Occipital lobe (tissue), 2 donors: ENCODE measurements around the gene IGF2R. TPM values are rescaled to one million over a fixed set of nuclear protein-coding genes. Genes with fewer than 3 reads are reported as not detected.
"Not testable (repeated sequence)": the region's sequence is repeated elsewhere in the genome, so short reads cannot be mapped to it uniquely, and the experiment has no call there.

Experiments used
- DNase-seq: peaks from one replicate; lab custom pipeline; 2025; lab: John Stamatoyannopoulos, UW
- total RNA-seq: library from RNA; depleted of rRNA; stranded (reverse); fragments of >200 nt; gene quantifications from one replicate; pipeline ENCODE4 v1.2.3, GENCODE V29; 2014

The IGF2R gene
- total RNA-seq, 1 donor from 2014 or later = 36.7 TPM

DNA sequence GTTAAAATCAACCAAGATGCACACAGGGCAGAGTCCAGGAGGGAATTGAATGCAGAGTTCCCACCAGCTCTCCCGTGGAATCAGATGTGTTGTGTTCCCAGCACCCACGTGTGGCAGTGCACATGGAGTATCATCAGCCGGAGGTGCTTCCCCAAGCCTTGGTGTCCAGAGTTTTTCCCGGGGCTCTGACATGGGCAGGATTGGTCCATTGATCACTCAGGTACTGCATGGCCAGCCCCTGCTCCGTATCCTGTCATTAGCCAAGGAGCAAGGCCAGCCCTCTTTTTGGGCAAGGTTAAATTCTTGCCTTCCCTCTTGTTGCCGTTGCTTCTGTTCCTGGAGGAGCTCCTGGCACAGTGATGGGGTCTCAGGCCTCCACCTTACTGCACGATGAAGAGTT, 124.2 kb downstream of the IGF2R start:
- DNase-seq = no peak

DNA sequence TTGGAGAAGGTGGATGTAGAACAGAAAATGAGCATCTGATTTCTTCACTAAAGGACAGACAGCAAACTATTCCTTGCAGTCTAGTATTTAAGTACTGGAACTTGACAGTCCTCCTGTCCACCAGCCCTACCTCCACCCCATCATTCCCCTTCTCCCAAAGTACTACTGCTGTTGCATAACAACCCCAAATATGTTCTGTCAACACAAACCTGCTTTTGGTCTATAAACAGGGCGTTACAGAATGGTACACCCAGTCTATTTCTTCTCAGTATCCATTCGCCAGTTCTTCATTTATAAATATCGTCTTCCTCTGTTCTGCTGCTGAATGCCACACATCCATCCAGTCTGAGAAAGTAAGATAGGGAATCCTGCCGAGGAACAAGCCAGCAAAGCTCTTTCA, 125.1 kb downstream of the IGF2R start:
- DNase-seq = no peak

DNA sequence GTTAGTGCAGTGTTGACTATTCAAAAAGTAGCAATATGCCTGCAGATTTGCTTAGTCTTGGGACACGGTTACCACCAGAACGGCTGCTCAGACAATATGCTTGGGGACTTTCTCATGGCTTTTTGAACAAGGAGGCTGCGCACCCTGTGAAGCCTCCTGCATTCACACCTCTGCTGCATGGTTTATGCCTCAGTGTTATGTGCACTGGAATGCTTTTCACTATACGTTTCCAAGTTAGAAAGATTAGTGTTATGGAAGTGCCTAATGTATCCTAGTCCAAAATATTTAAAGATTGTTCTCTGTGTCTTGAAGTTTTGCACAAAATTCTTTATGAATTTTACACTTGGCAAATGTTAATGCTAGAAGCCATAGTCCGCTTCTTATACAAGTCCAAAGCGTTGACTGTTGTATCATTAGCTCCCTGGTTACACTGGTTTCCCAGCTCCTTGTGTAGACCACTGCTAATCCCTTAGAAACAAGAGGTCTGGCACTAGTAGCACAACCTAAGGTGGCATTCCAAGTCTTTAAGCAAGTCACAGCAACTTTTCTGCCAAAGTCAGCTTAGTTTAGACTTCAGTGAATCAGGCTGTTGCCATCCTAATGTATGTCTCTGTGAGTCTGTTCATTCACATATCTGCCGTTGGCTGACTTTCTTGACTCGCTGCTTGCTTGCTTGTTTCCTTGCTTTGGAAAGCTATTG, 126.4 kb downstream of the IGF2R start:
- DNase-seq = no peak

DNA sequence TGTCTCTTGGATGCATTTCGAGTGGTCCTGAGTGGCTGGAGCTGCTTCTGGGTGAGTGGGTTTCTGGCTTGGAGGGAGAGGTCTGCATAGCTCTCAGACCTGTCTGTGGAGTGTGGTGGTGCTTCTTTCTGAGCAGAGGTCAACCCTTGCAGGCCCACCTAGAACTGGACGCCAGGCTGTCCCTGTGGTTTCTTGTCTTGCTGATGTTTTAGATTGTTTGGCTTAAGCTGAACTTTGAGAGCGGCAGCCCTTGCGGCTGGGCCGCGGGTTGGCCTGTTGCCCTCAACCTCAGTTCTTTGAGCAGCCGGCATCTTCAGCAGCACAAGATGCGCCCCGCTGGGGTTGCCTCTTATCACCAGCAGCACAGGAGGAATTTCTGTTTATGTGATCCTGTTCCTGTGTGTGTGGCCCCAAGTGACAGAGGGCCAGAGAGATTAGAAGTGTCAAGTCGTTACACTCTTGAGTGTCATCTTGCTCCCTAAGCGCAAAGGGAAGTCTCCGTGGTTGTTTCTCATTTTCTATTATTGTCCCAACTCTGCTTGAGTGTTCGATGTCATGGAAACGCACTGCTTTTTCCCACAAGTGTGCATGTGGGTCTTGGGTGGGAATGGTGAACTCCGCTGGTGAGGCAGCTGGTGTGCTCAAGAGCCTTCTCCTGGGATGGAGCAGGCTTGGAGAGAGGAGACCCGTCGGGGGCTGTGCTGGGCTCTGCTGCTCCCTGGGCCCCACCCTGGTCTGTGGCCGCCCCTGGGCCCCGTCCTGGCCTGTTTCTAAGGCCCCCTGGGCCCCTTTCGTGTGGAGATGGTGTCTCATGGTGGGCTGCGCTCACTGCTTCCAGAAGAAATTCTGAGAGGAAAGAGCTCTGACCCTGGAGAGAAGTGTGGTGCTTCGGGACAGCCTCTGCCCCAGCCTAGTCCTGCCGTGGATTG, 132.7 kb downstream of the IGF2R start:
- DNase-seq = no peak

DNA sequence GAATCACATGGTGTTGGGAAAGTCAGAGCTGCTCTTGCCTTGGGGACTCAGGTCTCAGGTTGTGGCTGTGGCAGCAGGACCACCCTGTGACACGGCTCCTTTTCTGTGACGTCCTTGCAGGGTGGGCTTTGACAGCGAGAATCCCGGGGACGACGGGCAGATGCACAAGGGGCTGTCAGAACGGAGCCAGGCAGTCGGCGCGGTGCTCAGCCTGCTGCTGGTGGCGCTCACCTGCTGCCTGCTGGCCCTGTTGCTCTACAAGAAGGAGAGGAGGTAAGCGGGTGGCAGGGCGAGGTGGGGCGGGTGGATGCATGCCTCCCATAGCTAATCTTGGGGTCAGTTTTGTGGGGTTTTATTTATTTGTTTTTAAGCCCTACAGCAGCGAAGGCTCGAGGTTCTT, 133.5 kb downstream of the IGF2R start:
- no peak for DNase-seq

DNA sequence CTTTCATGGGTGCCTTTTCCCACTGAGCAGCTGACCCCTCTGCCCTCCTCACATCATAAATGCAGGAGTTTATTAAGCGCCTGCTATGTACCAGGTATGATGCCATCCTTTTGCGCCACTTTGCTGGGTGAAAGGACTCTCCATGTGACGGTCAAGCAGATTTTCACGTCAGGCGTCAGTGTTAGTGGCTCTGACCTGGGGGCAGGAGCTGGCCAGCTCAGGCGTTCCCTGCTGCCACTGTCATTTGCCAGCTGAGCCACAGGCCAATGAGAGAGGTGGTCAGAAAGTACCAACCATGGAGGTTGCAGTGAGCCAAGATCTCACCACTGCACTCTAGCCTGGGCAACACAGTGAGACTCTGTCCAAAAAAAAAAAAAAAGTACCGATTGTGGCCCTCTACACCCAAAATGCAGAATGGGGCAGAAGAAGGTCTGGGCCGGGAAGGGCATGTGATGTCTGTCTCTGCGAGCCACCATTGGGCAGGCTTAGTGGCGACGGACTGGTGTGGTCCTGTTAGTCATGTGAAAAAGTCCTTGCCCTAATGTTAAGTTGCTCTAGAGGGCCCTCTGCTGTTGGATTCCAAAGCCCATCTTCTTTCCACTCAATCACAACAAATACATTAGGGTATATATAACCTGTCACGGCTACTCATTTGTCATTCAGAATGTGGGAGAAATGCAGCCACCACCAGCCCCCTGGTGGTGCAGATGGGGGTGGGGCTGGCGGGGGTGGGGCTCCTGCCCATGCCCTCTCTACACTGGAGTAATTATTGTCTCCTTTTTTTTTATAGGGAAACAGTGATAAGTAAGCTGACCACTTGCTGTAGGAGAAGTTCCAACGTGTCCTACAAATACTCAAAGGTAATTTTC, 134.3 kb downstream of the IGF2R start:
- no peak for DNase-seq

DNA sequence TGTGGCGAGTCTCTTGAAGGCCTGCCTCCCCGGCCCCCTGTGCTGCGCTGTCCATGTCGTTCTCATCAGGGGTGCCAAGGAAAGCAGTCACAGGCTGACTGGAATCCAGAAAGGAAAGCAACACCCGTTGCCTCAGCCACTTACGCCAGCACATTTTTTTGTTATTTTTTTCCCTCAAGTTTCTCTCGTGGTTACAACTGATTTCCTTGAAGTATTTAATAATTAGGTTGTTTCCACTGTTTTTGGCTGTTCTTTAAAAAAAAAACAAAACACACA, 134.9 kb downstream of the IGF2R start:
- DNase-seq = no peak

DNA sequence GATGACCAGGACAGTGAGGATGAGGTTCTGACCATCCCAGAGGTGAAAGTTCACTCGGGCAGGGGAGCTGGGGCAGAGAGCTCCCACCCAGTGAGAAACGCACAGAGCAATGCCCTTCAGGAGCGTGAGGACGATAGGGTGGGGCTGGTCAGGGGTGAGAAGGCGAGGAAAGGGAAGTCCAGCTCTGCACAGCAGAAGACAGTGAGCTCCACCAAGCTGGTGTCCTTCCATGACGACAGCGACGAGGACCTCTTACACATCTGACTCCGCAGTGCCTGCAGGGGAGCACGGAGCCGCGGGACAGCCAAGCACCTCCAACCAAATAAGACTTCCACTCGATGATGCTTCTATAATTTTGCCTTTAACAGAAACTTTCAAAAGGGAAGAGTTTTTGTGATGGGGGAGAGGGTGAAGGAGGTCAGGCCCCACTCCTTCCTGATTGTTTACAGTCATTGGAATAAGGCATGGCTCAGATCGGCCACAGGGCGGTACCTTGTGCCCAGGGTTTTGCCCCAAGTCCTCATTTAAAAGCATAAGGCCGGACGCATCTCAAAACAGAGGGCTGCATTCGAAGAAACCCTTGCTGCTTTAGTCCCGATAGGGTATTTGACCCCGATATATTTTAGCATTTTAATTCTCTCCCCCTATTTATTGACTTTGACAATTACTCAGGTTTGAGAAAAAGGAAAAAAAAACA, 136.1 kb downstream of the IGF2R start:
- no peak for DNase-seq

DNA sequence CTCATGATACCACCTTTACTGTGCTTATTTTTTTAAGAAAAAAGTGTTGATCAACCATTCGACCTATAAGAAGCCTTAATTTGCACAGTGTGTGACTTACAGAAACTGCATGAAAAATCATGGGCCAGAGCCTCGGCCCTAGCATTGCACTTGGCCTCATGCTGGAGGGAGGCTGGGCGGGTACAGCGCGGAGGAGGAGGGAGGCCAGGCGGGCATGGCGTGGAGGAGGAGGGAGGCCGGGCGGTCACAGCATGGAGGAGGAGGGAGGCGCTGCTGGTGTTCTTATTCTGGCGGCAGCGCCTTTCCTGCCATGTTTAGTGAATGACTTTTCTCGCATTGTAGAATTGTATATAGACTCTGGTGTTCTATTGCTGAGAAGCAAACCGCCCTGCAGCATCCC, 137.1 kb downstream of the IGF2R start:
- DNase-seq = no peak

DNA sequence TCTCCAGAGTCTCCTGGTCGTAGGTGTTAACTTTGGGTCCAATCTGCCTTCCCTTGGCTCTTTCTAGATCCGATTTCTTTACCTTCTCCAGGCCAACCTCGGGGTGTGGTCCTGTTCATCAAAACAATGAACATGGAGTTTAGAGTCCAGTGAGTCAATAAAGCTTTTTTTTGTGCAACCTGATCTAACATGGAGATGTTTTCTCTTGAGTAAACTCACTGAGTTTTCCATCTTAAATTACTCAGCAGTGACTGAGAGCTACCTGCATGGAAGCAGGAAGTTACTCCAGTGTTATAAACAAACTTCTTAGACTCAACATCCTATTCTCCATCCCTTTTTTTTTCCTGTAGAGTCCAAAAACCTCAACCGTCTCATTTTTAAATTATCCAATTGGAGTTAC, 137.8 kb downstream of the IGF2R start:
- DNase-seq = no peak

DNA sequence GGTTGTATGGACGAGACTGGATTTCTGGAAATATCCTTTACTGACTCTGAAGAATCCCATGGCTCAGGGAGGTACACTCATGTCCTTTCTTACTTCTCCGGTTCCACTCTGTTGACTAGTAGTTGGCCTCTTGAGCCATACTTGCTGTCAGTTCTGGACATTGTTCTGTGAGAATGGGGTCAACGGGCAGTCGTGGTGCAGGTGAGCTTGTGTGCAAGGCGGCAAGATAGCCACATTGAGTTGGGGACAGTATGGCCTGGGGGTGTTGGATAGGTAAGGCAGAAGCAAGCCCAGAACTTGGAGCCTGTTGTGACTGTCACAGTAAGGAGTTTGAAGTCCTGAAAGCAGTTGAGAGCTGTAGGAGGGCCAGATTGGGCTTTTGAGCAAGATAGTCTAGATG, 139.2 kb downstream of the IGF2R start:
- DNase-seq = no peak

DNA sequence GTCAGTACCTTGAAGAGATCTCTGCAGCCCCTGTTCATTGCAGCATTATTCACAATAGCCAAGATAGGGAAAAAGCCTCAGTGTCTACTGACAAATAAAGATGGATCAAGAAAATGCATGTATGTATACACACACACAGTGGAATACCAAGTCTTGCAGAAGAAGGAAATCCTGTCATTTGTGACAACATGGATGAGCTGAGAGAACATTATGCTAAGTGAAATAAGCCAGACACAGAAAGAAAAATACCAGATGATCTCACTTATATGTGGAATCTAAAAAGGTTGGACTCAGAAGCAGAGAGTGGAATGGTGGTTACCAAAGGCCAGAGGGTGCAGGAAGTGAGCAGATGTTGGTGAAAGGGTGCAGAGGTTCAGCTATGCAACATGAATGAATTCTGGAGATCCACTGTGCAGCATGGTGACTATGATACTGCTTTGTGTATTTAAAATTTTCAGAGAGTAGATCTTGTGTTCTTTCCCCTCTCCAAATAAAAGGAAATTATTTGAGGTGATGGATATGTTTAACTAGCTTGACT, 141.8 kb downstream of the IGF2R start:
- no peak for DNase-seq

DNA sequence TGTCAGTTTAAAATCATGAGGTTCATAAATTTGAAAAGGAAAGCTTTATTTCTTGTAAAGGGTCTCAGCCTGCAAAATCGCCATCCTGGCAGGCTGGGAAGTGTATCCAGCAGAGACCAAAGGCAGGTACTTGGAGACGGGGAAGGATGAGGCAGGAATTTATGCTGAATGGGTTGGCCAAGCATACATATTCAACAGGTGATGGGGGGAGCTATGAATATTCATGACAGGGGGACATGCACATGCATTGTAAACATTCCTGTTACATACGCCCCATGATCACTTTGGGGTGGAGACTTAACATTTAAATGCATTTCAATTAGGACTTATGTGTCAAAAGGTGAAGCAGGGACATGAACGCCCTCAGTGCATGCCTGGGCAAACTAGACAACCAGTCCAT, 142.9 kb downstream of the IGF2R start:
- DNase-seq = no peak

DNA sequence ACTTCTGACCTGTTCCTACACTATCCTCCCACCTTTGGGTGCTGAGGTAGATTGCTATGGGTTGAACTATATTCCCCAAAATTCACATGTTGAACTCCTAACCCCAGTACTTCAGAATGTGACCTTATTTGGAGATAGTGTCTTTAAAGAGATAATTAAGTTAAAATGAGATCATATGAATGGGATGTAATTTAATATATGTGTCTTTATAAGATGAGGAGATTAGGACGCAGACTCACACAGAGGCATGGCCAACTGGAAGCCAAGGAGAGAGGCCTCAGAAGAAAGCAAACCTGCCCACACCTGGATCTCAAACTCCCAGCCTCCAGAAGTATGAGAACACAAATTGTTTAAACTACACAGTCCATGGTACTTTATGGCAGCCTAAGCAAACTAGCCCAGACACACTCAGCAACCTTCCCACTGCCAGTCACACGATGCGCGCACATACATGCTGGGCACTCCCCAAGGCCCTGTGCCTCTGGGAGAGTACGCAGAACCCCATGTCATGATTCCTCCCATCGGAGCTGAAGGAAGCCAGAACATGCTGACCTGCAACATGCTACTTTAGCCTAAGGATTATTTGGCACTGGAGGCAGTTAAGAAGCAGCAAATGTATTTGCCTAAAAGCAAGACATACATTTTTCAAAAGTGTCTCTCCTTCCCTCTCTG, 143.9 kb downstream of the IGF2R start:
- DNase-seq = no peak

DNA sequence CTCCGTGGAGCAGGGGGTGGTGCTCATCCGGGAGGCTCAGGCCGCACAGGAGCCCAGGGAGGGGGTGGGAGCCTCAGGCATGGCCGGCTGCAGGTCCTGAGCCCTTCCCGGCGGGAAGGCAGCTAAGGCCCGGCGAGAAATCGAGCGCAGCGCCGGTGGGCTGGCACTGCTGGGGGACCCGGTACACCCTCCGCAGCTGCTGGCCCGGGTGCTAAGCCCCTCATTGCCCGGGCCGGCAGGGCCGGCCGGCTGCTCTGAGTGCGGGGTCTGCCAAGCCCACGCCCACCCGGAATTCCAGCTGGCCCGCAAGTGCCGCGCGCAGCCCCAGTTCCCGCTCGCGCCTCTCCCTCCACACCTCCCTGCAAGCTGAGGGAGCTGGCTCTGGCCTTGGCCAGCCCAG, 145.7 kb downstream of the IGF2R start:
- DNase-seq = not testable (repeated sequence)

DNA sequence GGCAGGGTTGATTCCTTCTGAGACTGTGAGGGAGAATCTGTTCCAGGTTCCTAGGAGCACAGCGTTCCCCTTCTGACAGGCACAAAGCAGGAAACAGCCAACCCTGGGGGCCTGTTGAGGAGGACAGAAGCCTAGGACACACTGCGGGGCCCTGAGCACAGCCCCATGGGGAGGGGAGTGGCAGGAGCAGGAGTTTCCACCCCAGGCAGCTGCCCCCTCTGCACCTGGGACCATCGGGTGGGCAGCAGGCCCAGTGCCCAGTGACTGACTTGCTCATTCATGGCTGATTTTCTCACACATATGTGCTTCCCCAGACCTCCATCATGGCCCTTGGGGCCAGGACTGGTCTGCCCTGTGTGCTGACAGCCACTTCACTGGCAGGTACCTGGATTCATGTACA, 146.5 kb downstream of the IGF2R start:
- DNase-seq = no peak

DNA sequence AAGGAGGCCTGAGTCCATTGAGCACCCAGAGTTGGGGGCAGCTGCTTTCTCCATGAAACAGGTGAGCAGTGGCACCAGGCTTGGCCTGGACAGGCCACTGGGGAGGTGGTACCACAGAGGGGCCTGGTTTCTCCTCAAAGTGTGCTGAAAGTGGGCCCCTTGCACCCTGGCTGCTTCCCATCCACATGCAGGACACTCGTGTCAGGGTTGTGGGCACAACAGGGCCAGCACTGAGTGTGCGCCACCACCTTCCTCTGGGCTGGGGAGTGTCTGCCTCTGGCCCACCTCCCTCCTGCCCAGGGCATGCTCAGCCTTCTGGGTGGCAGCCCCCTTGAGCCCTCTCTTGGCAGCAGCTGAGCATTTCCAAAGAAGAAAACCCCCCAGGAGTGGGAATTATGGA, 147.5 kb downstream of the IGF2R start:
- no peak for DNase-seq

DNA sequence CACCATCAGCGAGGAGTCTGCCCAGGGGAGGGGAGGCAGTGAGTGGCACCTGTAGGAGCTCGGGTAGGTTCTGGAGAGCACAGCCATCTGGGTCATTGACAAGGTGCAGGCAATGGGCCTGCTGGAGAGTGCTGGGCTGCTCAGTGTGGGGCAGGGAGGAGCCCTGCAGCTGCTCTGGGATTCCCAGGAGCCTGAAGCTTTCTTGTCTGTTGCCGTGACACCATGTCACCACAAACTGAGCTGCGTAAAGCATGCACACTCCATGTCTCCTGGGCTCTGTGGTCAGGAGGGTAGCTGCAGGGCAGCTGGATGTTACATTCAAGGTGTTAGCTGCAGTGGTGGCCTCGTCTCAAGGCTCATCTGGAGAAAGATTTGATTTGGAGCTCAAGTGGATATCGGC, 148.3 kb downstream of the IGF2R start:
- DNase-seq = no peak

DNA sequence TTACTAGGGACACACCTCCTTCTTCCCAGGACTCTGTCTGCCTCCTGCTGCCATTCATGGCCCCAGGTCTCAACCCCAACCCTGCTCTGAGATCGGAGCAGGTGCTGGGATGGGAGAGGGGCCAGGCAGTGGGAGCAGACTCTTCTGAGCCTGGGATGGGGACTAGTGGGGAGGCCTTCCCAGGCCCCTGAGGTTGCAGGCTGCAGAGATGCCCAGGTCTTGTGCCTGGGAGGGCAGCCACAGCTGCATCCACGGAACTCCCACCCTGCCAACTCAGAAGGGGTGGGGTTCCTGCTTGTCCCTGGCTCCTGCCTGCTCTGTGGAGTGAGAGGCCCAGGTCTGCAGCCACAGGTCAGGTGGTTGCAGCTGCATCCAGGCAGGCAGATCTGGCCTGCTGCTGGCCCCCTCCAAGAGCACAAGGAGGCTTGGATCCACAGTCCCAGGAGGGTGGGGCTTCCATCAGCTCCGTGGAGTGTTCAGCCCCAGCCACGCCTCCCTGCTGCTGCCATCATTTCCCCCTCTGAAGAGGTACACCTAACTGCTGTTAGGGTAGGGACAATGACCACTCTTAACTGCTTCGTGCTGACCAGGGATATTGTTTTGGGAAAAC, 149.8 kb downstream of the IGF2R start:
- no peak for DNase-seq

DNA sequence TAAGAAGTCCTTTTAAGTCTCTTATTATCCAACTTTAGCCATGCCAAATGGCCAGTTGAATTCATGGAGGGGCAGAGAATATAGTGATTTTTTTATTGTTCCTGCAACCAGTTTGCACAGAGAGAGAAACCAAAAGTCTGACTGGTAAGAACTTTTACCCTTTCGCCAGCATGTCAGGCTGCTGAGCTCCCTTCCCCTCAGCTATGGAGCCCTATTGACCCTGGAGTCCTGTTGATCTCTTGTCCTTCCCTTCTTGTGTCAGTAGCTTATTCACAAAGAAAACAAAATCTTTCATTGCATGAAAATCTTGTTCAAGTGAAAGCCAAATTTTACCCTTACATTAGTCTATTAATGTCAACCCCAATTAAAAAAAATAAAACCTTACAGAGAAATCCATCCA, 151.2 kb downstream of the IGF2R start:
- no peak for DNase-seq
